ENCODE data around the gene GJD4. TPM values are rescaled to one million over a fixed set of nuclear protein-coding genes. Genes with fewer than 3 reads are reported as not detected.

GJD4 gene
- total RNA-seq, 1 experiment from 2014 or later = not detected

- no TSS peak for BruUV-seq (replicated peaks)
- POLR2A ChIA-PET (ENCODE audit: low non-redundant PET) = interaction anchor here (0.7 kb wide), 1 partner anchor 11 kb away, joined by 5 read pairs; no protein-coding TSS in a partner anchor
- H3K4me1 ChIP-seq (ENCODE audit: insufficient read depth, low read length, poor library complexity, severe bottlenecking) = peaks cover 3% of the 10 kb centered on the region
- TF ChIP-seq EZH2 (IDR thresholded peaks at IDR 0.05; ENCODE audit: borderline replicate concordance, low read depth, low read length, poor library complexity, severe bottlenecking) = no peak
- TF ChIP-seq, protein P1, sequence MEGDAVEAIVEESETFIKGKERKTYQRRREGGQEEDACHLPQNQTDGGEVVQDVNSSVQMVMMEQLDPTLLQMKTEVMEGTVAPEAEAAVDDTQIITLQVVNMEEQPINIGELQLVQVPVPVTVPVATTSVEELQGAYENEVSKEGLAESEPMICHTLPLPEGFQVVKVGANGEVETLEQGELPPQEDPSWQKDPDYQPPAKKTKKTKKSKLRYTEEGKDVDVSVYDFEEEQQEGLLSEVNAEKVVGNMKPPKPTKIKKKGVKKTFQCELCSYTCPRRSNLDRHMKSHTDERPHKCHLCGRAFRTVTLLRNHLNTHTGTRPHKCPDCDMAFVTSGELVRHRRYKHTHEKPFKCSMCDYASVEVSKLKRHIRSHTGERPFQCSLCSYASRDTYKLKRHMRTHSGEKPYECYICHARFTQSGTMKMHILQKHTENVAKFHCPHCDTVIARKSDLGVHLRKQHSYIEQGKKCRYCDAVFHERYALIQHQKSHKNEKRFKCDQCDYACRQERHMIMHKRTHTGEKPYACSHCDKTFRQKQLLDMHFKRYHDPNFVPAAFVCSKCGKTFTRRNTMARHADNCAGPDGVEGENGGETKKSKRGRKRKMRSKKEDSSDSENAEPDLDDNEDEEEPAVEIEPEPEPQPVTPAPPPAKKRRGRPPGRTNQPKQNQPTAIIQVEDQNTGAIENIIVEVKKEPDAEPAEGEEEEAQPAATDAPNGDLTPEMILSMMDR (conservative IDR thresholded peaks at IDR 0.05; ENCODE audit: low read depth, low read length) = peak; percentile 63
- H3K27me3 ChIP-seq (replicated peaks; ENCODE audit: insufficient read depth, low read depth, low read length, poor library complexity) = no peaks in the 10 kb centered on the region
- intact Hi-C loops (cut with micrococcal nuclease; ENCODE audit: unreplicated experiment) = loop anchor here (5.0 kb wide), 1 partner anchor 1264 kb away; no protein-coding TSS in a partner anchor
- CTCF ChIA-PET = interaction anchor here (0.6 to 1.8 kb wide), 7 partner anchors 14 to 1882 kb away, joined by 3 to 14 read pairs (median 3); no protein-coding TSS in a partner anchor
- no peak overlapping the region for H3K4me3 ChIP-seq (ENCODE audit: low read depth, low read length, poor library complexity, severe bottlenecking)
- DNase-seq (ENCODE audit: low spot score) = peak; percentile 66
- H3K36me3 ChIP-seq (ENCODE audit: insufficient read depth, low read length, poor library complexity, severe bottlenecking) = no peaks in the 10 kb centered on the region
- H3K9me3 ChIP-seq (ENCODE audit: low read depth, low read length, poor library complexity, severe bottlenecking) = no peaks in the 10 kb centered on the region
- H3K27ac ChIP-seq (ENCODE audit: low read depth, low read length, poor library complexity, severe bottlenecking) = no peak overlapping the region
Measured at GRCh38 chr10:35613597-35614226, 8.6 kb downstream of the GJD4 start.

- intact Hi-C loops (cut with micrococcal nuclease; ENCODE audit: unreplicated experiment) = loop anchor here (5.0 kb wide), 1 partner anchor 1263 kb away; no protein-coding TSS in a partner anchor
- DNase-seq (ENCODE audit: low spot score) = no peak
- BruUV-seq (replicated peaks) = no TSS peak
- H3K4me1 ChIP-seq (ENCODE audit: insufficient read depth, low read length, poor library complexity, severe bottlenecking) = peaks cover 3% of the 10 kb centered on the region
- H3K27me3 ChIP-seq (replicated peaks; ENCODE audit: insufficient read depth, low read depth, low read length, poor library complexity) = no peaks in the 10 kb centered on the region
- ChIA-PET CTCF (interaction anchor here (0.6 to 1.8 kb wide), 7 partner anchors 14 to 1881 kb away, joined by 3 to 14 read pairs (median 3); no protein-coding TSS in a partner anchor), POLR2A (ENCODE audit: low non-redundant PET) (interaction anchor here (0.7 kb wide), 1 partner anchor 10 kb away, joined by 5 read pairs; no protein-coding TSS in a partner anchor)
- no peaks in the 10 kb centered on the region for H3K9me3 ChIP-seq (ENCODE audit: low read depth, low read length, poor library complexity, severe bottlenecking)
- no peaks in the 10 kb centered on the region for H3K36me3 ChIP-seq (ENCODE audit: insufficient read depth, low read length, poor library complexity, severe bottlenecking)
- TF ChIP-seq EZH2 (IDR thresholded peaks at IDR 0.05; ENCODE audit: borderline replicate concordance, low read depth, low read length, poor library complexity, severe bottlenecking) = no peak
- TF ChIP-seq, protein P1 (conservative IDR thresholded peaks at IDR 0.05; ENCODE audit: low read depth, low read length) = no peak
- no peak overlapping the region for H3K27ac ChIP-seq (ENCODE audit: low read depth, low read length, poor library complexity, severe bottlenecking)
- no peak overlapping the region for H3K4me3 ChIP-seq (ENCODE audit: low read depth, low read length, poor library complexity, severe bottlenecking)
Measured at GRCh38 chr10:35614312-35614711, 9.2 kb downstream of the GJD4 start.

DNA sequence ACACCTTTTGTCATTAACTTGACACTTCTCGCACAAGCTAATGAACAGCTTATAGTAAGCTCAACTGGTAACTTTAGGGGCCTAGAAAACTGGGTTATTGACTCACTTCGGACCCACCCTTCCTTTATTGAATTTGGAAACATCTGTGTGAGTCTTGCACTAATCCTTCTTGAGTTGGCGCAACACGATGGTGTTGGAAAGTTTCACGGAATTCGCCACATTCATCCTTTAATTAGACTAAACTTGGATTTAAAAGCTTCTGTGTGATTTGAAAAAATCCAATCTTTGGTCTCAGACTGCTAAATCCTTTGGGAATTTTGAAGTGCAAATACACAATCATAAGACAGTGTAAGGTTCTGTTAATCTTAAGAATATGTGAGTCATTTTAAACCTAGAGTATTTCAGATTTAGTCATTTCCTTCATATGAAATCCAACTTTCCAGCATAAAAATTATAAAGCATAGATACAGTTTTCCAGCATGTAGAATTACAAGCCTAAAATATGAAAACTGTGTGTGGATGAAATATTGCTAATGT lies 21.9 kb downstream of the GJD4 start:
- Histone ChIP-seq H3K4me1 (ENCODE audit: insufficient read depth, low read length, poor library complexity, severe bottlenecking) (peaks cover 18% of the 10 kb centered on the region), H3K36me3 (ENCODE audit: insufficient read depth, low read length, poor library complexity, severe bottlenecking) (no peaks in the 10 kb centered on the region), H3K4me3 (ENCODE audit: low read depth, low read length, poor library complexity, severe bottlenecking) (no peak overlapping the region), H3K9me3 (ENCODE audit: low read depth, low read length, poor library complexity, severe bottlenecking) (peaks cover 8% of the 10 kb centered on the region), H3K27ac (ENCODE audit: low read depth, low read length, poor library complexity, severe bottlenecking) (no peak overlapping the region), H3K27me3 (replicated peaks; ENCODE audit: insufficient read depth, low read depth, low read length, poor library complexity) (no peaks in the 10 kb centered on the region)
- no peak for TF ChIP-seq EZH2 (IDR thresholded peaks at IDR 0.05; ENCODE audit: borderline replicate concordance, low read depth, low read length, poor library complexity, severe bottlenecking)
- TF ChIP-seq, protein P1 (conservative IDR thresholded peaks at IDR 0.05; ENCODE audit: low read depth, low read length) = no peak
- ChIA-PET POLR2A (ENCODE audit: low non-redundant PET) (no interaction called here), CTCF (no interaction called here)
- intact Hi-C loops (cut with micrococcal nuclease; ENCODE audit: unreplicated experiment) = no loop called here
- DNase-seq (ENCODE audit: low spot score) = no peak
- BruUV-seq (replicated peaks) = no TSS peak
